ENCODE measurements around the gene HCN1. TPM values are rescaled to one million over a fixed set of nuclear protein-coding genes. Genes with fewer than 3 reads are reported as not detected.

HCN1 gene
- polyA plus RNA-seq, 2 of the 4 experiments (the other 2 are of a cell fraction) = not detected

DNA sequence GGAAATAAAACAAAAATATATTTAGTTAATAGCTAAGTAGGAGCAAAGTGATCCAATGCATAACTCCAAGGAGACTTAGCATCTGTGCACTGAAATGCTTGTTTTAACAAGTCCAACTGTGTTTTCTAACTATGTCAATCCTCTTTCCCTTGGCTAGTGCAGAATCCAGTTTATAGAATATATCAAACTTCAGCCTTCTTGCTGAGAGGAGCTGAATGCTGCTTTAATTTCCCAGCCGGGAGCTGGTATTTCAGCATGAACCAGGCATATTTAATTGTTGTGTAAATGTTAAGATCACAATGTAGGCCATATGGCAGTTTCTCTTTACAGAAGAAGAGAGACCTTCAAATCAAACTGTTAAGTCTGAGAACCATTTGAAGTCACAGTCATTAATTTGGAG, 411.7 kb downstream of the HCN1 start:
- no peak for FAIRE-seq

DNA sequence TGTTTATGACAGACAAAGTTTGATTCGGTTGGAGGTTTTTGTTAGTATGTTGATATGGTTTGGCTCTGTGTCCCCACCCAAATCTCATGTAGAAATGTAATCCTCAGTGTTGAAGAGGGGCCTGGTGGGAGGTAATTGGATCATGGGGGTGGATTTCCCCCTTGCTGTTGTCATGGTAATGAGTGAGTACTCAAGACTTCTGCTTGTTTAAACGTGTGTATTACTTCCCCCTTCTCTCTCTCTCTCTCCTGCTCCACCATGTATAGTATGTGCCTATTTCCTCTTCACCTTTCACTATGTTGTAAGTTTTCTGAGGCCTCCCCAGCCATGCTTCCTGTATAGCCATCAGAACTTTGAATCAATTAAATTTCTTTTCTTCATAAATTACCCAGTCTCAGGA, 415.1 kb downstream of the HCN1 start:
- FAIRE-seq = no peak
- no peaks in the 10 kb centered on the region for H3K9me3 ChIP-seq
- 2% methylated on average over 2 of the region's 2 CpGs for WGBS (ENCODE audit: missing lambda C conversion rate)

More for the DNA sequence above, 411.7 kb downstream of the HCN1 start:
- WGBS (ENCODE audit: missing lambda C conversion rate) = 11% methylated on average over 1 of the region's 1 CpG
- H3K9me3 ChIP-seq = no peaks in the 10 kb centered on the region
- ChIA-PET CTCF (no interaction called here), POLR2A (no interaction called here)
- no peak for TF ChIP-seq NFE2L2 (conservative IDR thresholded peaks at IDR 0.05; ENCODE audit: low read length)
- TF ChIP-seq, protein P1, sequence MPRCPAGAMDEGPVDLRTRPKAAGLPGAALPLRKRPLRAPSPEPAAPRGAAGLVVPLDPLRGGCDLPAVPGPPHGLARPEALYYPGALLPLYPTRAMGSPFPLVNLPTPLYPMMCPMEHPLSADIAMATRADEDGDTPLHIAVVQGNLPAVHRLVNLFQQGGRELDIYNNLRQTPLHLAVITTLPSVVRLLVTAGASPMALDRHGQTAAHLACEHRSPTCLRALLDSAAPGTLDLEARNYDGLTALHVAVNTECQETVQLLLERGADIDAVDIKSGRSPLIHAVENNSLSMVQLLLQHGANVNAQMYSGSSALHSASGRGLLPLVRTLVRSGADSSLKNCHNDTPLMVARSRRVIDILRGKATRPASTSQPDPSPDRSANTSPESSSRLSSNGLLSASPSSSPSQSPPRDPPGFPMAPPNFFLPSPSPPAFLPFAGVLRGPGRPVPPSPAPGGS (IDR thresholded peaks at IDR 0.05) = no peak
- TF ChIP-seq RCOR1 (IDR thresholded peaks at IDR 0.05; ENCODE audit: low read depth, low read length) = no peak
- TF ChIP-seq ZFP36 (IDR thresholded peaks at IDR 0.05; ENCODE audit: borderline replicate concordance, partially characterized antibody) = no peak
- TF ChIP-seq KDM1A (IDR thresholded peaks at IDR 0.05; ENCODE audit: low read depth) = no peak
- TF ChIP-seq, protein P2, sequence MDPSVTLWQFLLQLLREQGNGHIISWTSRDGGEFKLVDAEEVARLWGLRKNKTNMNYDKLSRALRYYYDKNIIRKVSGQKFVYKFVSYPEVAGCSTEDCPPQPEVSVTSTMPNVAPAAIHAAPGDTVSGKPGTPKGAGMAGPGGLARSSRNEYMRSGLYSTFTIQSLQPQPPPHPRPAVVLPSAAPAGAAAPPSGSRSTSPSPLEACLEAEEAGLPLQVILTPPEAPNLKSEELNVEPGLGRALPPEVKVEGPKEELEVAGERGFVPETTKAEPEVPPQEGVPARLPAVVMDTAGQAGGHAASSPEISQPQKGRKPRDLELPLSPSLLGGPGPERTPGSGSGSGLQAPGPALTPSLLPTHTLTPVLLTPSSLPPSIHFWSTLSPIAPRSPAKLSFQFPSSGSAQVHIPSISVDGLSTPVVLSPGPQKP (IDR thresholded peaks at IDR 0.05; ENCODE audit: low read depth, low read length) = no peak
- TF ChIP-seq HDAC2 (IDR thresholded peaks at IDR 0.05) = no peak
- TF ChIP-seq ESRRA (IDR thresholded peaks at IDR 0.05; ENCODE audit: borderline replicate concordance, low read length) = no peak
- TF ChIP-seq EP300 (IDR thresholded peaks at IDR 0.05) = no peak
- TF ChIP-seq NPAS2 (CRISPR knock-in tag; IDR thresholded peaks at IDR 0.05; ENCODE audit: borderline replicate concordance) = no peak
- H3K27ac ChIP-seq = no peak overlapping the region
- H3K4me3 ChIP-seq = no peak overlapping the region
- no peaks in the 10 kb centered on the region for H3K4me1 ChIP-seq
- DNase-seq (ENCODE audit: low read depth in 1 of 2, low spot score in 1 of 2) = no peak
- H3K4me2 ChIP-seq = no peak overlapping the region
- ATAC-seq = no peak

DNA sequence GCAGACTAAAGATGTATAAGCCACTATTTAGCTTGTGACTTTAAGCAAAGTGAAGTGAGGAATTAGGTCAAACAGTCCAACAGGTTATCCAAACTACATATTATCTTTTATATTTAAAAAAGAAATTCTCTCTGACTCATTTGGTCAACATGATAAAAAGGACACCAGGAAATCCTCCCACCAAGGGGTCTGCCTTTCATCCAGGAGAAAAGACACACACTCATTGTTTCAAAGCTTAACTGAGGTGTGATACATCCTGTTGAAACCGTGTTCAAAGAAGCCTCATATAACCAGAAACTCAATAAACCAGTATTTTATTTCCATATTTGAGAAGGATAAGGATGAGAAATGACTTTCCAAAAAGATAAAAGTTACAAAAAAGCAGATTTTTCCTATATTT, 417.1 kb downstream of the HCN1 start:
- CTCF ChIA-PET = no interaction called here
- ATAC-seq = no peak
- WGBS (ENCODE audit: missing lambda C conversion rate) = 0% methylated on average over 1 of the region's 1 CpG
- Histone ChIP-seq H3K4me1 (no peaks in the 10 kb centered on the region), H3K4me2 (no peak overlapping the region), H3K9me3 (0 out of 3 replicates have a peak, but pooled peaks cover 3% of the 10 kb centered on the region), H3K4me3 (no peak overlapping the region), H3K27ac (no peak overlapping the region)
- POLR2A ChIA-PET = no interaction called here
- no peak for DNase-seq (ENCODE audit: low read depth in 1 of 2, low spot score in 1 of 2)
- no peak for FAIRE-seq
- TF ChIP-seq, protein P1 (IDR thresholded peaks at IDR 0.05) = no peak
- TF ChIP-seq FOSL2 (IDR thresholded peaks at IDR 0.05) = no peak
- TF ChIP-seq FOSL2 (CRISPR knock-in tag; IDR thresholded peaks at IDR 0.05) = no peak
- TF ChIP-seq CHD2 (IDR thresholded peaks at IDR 0.05; ENCODE audit: low read length, partially characterized antibody) = no peak
- no peak for TF ChIP-seq FOSB (CRISPR knock-in tag; IDR thresholded peaks at IDR 0.05)
- TF ChIP-seq, protein P3, sequence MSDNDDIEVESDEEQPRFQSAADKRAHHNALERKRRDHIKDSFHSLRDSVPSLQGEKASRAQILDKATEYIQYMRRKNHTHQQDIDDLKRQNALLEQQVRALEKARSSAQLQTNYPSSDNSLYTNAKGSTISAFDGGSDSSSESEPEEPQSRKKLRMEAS (IDR thresholded peaks at IDR 0.05) = no peak
- no peak for TF ChIP-seq RNF2 (IDR thresholded peaks at IDR 0.05; ENCODE audit: borderline replicate concordance, low read depth)
- TF ChIP-seq NR3C1 (IDR thresholded peaks at IDR 0.05) = no peak
- TF ChIP-seq KDM1A (IDR thresholded peaks at IDR 0.05; ENCODE audit: low read depth) = no peak
- TF ChIP-seq ZC3H11A (IDR thresholded peaks at IDR 0.05) = no peak

More for the DNA sequence above, 415.1 kb downstream of the HCN1 start:
- ChIA-PET POLR2A (no interaction called here), CTCF (interaction anchor here (0.9 kb wide), 1 partner anchor 39 kb away, joined by 3 read pairs; no protein-coding TSS in a partner anchor)
- no peak overlapping the region for H3K4me2 ChIP-seq
- no peak for ATAC-seq
- no peaks in the 10 kb centered on the region for H3K4me1 ChIP-seq
- DNase-seq (ENCODE audit: low read depth in 1 of 2, low spot score in 1 of 2) = no peak
- H3K27ac ChIP-seq = no peak overlapping the region
- TF ChIP-seq, protein P4, sequence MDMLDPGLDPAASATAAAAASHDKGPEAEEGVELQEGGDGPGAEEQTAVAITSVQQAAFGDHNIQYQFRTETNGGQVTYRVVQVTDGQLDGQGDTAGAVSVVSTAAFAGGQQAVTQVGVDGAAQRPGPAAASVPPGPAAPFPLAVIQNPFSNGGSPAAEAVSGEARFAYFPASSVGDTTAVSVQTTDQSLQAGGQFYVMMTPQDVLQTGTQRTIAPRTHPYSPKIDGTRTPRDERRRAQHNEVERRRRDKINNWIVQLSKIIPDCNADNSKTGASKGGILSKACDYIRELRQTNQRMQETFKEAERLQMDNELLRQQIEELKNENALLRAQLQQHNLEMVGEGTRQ (IDR thresholded peaks at IDR 0.05) = no peak
- TF ChIP-seq ZFP36 (IDR thresholded peaks at IDR 0.05; ENCODE audit: borderline replicate concordance, partially characterized antibody) (no peak), SREBF2 (IDR thresholded peaks at IDR 0.05) (no peak), JUN (IDR thresholded peaks at IDR 0.05) (no peak), TFCP2L1 (CRISPR knock-in tag; IDR thresholded peaks at IDR 0.05) (no peak), CHD4 (IDR thresholded peaks at IDR 0.05; ENCODE audit: borderline replicate concordance) (no peak), EP300 (IDR thresholded peaks at IDR 0.05) (no peak), FOSL2 (IDR thresholded peaks at IDR 0.05) (no peak), FOSL2 (CRISPR knock-in tag; IDR thresholded peaks at IDR 0.05) (no peak), POLR2AphosphoS2 (conservative IDR thresholded peaks at IDR 0.05; ENCODE audit: low read length) (no peak)
- TF ChIP-seq, protein P5, sequence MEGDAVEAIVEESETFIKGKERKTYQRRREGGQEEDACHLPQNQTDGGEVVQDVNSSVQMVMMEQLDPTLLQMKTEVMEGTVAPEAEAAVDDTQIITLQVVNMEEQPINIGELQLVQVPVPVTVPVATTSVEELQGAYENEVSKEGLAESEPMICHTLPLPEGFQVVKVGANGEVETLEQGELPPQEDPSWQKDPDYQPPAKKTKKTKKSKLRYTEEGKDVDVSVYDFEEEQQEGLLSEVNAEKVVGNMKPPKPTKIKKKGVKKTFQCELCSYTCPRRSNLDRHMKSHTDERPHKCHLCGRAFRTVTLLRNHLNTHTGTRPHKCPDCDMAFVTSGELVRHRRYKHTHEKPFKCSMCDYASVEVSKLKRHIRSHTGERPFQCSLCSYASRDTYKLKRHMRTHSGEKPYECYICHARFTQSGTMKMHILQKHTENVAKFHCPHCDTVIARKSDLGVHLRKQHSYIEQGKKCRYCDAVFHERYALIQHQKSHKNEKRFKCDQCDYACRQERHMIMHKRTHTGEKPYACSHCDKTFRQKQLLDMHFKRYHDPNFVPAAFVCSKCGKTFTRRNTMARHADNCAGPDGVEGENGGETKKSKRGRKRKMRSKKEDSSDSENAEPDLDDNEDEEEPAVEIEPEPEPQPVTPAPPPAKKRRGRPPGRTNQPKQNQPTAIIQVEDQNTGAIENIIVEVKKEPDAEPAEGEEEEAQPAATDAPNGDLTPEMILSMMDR (IDR thresholded peaks at IDR 0.05) = no peak
- no peak overlapping the region for H3K4me3 ChIP-seq

Data from A549 (cell line).